Muscle of arm (tissue), 12 donors: ENCODE results near the gene ZNF664. TPM values are rescaled to one million over a fixed set of nuclear protein-coding genes. Genes with fewer than 3 reads are reported as not detected.

Experiments
- DNase-seq: peaks from one replicate; pipeline ENCODE4 v3.0.0-alpha.2; 2013
- polyA plus RNA-seq, 12 donors: library from polyadenylated mRNA; unstranded; fragments of 120-200 nt; gene quantifications; one replicate each; pipeline ENCODE4 v1.2.1, GENCODE V29; 2013; ENCODE audit not compliant: insufficient read length in 12 of 12

Gene ZNF664
- polyA plus RNA-seq, 12 donors = 37.5 to 64.5 (median 49.2) TPM; not detected in 1

DNA sequence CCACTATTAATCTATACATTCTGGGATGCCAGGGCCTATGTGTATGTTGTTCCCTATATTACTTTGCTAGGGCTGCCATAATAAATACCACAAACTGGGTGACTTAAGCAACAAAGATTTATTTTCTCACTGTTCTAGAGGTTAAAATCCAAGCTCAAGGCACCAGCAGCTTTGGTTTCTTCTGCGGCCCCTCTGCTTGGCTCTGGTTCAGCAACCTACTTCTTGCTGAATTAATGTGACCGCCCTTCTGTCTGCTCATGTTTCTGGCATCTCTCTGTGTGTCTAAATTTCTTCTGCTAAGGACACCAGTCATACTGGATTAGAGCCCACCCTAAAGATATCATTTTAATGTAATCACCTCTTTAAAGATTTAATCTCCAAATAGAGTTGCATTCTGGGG lies 84.7 kb downstream of the ZNF664 start:
- DNase-seq = no peak

DNA sequence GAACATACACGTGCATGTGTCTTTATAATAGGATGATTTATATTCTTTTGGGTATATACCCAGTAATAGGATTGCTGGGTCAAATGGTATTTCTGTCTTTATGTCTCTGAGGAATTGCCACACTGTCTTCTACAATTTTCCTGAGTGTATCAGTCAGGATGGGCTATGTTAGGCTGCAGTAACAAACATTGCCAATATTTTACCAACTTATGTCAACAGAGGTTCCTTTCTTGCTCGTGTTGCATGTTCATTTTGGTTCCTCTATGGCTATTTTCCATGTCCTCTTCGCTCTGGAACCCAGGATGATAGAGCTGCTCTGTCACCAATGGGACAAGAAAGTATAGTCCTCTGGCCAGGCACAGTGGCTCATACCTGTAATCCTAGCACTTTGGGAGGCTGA lies 86.7 kb downstream of the ZNF664 start:
- no peak for DNase-seq

Other genes starting within 250 kb of the ZNF664 start
- gene DNAH10, start 210.9 kb upstream of the ZNF664 start, polyA plus RNA-seq = 1 to 10 TPM in 8 of 12 donors, under 1 TPM in 2, not detected in 2; 0.72 to 8.8 (median 1.8) TPM
- gene CCDC92, start 384 bp upstream of the ZNF664 start, polyA plus RNA-seq = 10 to 100 TPM in 11 of 12 donors, not detected in 1; 23.8 to 48.0 (median 28.6) TPM